Activated CD4-positive, alpha-beta T cell treated with anti-CD3 and anti-CD28 coated beads for 48 hours (primary cell): ENCODE results near the gene TMEM245.

Source experiments
- DNase-seq: peaks from one replicate; pipeline ENCODE4 v3.0.0-alpha.2; 2020

Gene TMEM245

GRCh38 chr9:109020581-109021511 is 98.9 kb downstream of the TMEM245 start:
- no peak for DNase-seq

GRCh38 chr9:109020113-109020512 is 99.6 kb downstream of the TMEM245 start:
- no peak for DNase-seq

- DNase-seq: no peak
Observed at GRCh38 chr9:109019420-109019819, 100.3 kb downstream of the TMEM245 start.

- no peak for DNase-seq
Observed at GRCh38 chr9:109017493-109017892, 102.3 kb downstream of the TMEM245 start.

GRCh38 chr9:109017061-109017460 is 102.7 kb downstream of the TMEM245 start:
- no peak for DNase-seq

GRCh38 chr9:109016132-109016531 is 103.6 kb downstream of the TMEM245 start:
- no peak for DNase-seq

- DNase-seq: no peak
Observed at GRCh38 chr9:109014608-109015280, 105.0 kb downstream of the TMEM245 start.

- no peak for DNase-seq
Observed at GRCh38 chr9:109013679-109014607, 105.8 kb downstream of the TMEM245 start.

- DNase-seq: peak; percentile 86
Observed at GRCh38 chr9:109012876-109013678, 106.7 kb downstream of the TMEM245 start, which contains the start of gene CTNNAL1. TSS of gene CTNNAL1 (minus strand) at chr9:109013499. CDS start at chr9:109013442, 57 bp downstream.

GRCh38 chr9:109012009-109012875 is 107.5 kb downstream of the TMEM245 start:
- DNase-seq: peak; percentile 64

- no peak for DNase-seq
Observed at GRCh38 chr9:109011231-109011671, 108.5 kb downstream of the TMEM245 start.

GRCh38 chr9:109010746-109011145 is 109.0 kb downstream of the TMEM245 start:
- peak; percentile 80 for DNase-seq

- no peak for DNase-seq
Observed at GRCh38 chr9:109005678-109006077, 114.1 kb downstream of the TMEM245 start.

- DNase-seq: no peak
Observed at GRCh38 chr9:109003116-109003515, 116.6 kb downstream of the TMEM245 start.

- no peak for DNase-seq
Observed at GRCh38 chr9:109002141-109002540, 117.6 kb downstream of the TMEM245 start.

GRCh38 chr9:109001275-109001676 is 118.5 kb downstream of the TMEM245 start:
- no peak for DNase-seq

GRCh38 chr9:108997112-108997511 is 122.6 kb downstream of the TMEM245 start:
- no peak for DNase-seq

GRCh38 chr9:108996643-108997042 is 123.1 kb downstream of the TMEM245 start:
- no peak for DNase-seq

- DNase-seq: no peak
Observed at GRCh38 chr9:108994695-108995094, 125.1 kb downstream of the TMEM245 start.

GRCh38 chr9:108991479-108991878 is 128.3 kb downstream of the TMEM245 start:
- DNase-seq: no peak

GRCh38 chr9:108983885-108984284 is 135.9 kb downstream of the TMEM245 start:
- no peak for DNase-seq
